HG03280 (cell line): ENCODE measurements around the gene GALNS.
A peak's percentile ranks its signal among the peaks of the same experiment; 100 is the strongest.
"Not testable (repeated sequence)": the region's sequence is repeated elsewhere in the genome, so short reads cannot be mapped to it uniquely, and the experiment has no call there.

ENCODE experiments used
- ATAC-seq: cut with Tn5 transposase; IDR thresholded peaks from one replicate; pipeline ENCODE4 v1.9.1; 2021; ENCODE audit warnings: mild to moderate bottlenecking, moderate library complexity; ENCODE audit not compliant: unreplicated experiment

The GALNS gene

DNA sequence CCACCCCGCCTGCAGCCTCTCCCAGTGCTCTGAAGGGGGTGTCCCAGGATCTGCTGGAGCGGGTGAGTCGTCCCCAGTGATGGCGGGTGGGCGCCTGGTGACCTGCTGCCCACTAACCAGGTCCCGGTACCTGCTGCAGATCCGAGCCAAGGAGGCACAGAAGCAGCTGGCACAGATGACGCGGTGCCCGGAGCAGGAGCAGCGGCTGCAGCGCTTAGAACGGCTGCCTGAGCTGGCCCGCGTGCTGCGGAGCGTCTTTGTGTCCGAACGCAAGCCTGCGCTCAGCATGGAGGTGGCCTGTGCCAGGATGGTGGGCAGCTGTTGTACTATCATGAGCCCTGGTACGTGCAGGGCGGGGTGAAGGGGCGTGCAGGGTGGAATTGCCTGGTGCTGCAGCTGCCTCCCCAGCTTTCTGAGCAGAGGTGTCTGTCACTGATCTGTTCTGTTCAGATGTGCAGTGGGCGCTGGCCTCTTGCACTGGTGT is 49.6 kb downstream of the GALNS start:
- no peak for ATAC-seq

DNA sequence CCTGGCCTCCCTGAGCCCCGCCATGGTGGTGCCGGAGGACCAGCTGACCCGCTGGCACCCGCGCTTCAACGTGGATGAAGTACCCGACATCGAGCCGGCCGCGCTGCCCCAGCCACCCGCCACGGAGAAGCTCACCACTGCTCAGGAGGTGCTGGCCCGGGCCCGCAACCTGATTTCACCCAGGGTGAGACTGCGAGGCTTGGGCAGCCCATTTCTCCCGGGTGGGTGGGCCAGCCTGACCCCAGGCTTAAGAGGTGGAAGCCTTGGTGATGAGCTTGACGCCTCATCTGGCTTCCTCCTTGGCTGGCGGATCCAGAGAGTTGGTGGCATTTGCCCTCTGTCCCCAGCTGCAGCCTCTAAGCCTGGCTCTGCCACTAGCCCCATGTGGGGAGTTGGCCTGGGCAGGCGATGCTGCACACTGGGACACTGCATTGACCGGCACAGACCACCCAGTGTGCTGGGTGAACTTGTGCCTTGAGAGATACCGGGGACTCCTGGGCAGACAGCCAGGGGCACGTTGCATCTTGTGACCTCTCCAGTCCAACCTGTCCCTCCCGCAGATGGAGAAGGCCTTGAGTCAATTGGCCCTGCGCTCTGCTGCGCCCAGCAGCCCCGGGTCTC is 50.1 kb downstream of the GALNS start:
- ATAC-seq, result no peak

DNA sequence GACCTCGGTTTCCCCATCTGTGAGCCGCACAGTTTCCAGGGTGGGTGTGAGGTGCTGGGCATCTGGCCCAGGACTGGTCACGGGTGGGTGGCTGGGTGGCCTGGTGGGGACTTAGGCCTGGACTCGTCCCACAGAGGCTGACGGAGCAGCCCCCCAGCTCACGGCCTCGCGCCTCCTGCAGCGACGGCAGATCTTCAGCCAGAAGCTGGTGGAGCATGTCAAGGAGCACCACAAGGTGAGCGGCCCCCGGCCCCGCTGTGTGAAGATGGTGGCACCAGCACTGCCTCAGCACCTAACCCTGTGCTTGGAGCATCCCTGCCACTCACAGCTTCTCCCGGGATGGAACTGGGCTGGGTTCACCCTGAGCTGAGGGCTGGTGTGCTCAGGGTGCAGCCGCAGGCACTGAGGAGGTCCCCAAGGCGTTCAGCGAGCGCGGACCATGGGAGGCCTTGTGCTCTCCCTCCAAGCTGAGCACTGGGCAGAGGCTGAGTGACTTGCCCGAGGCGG is 50.8 kb downstream of the GALNS start:
- ATAC-seq, result no peak

DNA sequence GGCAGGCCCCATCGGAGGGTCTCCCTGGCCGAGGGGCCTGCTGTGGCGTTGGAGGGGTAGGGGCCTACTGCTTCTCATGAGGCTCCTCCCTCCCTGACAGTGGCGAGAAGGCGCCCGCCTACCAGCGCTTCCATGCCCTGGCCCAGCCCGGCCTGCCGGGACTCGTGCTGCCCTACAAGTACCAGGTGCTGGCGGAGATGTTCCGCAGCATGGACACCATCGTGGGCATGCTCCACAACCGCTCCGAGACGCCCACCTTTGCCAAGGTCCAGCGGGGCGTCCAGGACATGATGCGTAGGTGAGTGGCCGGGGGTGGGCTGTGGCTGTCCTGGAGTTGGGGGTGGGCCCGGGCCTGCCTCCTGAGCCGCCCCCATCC is 51.4 kb downstream of the GALNS start:
- no peak for ATAC-seq

DNA sequence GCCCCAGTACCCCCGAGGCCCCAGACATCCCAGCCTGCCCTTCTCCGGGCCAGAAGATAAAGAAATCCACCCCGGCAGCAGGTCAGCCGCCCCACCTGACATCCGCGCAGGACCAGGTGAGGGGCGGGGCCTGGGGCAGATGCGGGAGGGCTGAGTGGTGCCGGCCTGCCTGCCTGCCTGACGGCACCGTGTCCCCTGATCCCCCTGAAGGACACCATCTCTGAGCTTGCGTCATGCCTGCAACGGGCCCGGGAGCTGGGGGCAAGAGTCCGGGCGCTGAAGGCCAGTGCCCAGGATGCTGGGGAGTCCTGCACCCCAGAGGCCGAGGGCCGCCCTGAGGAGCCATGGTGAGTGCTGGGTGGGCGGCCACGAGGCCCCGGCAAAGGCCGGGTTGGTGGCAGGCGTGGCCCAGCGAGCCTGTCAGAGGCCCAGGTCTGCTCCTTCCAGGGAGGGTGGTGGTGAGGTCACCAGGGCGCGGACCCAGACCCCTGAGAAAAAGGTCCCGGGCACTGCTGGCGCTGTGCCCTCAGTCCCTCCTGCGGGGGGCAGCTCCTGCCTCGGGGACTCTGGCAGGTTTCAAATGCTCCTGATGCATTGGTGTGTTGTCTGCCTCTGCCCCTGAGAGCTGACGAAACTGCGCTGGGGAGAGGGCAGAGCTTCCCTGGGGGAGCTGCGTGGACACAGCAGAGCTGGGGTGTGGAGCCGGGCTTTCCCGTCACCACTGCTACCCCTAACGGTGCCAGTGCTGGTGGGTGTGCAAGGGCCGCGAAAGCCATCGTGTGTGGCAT is 52.0 kb downstream of the GALNS start:
- ATAC-seq, result no peak

DNA sequence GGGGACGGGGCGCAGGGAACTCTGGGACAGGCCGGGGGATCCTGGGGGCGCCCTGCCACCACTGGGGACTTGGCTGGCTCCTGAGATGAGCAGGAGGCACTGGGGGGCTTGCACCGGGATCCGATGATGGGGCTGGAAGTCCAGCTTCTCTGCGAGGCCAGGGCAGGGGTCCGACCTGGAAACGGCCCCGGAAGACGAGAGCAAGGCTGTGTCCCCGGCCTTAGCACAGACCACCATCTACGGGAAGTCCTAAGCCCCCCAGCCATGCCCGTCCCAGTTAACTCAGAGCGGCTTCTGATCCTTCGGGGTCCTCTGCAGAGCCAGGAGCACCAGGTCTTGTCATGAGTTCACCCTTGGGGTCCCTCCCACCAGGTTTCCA is 52.6 kb downstream of the GALNS start:
- no peak for ATAC-seq

DNA sequence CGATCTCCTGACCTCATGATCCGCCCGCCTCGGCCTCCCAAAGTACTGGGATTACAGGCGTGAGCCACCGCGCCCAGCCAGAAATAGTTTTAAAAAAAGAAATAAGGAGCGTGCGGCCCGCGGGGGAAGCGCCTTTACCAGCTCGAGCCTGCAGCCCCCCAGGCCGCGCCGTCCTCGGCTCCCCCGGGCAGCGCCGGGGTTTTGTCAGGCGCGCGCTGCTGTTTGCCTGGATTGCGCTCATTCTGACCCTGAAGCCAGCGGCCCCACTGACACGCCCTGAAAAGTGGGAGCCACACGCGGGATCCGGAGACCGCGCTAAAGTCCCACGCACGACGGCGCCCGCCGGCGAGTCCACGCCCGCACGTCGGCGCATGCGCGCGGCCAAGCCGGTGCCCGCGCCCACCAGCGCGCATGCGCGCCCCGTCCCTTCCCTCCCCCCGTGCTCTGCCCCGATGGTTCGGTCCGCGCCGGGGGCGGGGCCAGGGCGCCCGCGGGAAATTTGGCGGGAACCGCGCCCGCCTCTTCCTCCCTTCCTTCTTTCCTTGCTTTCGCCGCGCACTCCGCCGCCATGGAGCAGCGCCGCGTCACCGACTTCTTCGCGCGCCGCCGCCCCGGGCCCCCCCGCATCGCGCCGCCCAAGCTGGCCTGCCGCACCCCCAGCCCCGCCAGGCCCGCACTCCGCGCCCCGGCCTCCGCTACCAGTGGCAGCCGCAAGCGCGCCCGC is 53.3 kb downstream of the GALNS start, which contains the start of gene CDT1:
Gene CDT1, plus strand, starts transcription at position 526 of the 724 bp plus-strand sequence. Its CDS starts 43 bp downstream, at position 569.
- peak; percentile 57 for ATAC-seq

DNA sequence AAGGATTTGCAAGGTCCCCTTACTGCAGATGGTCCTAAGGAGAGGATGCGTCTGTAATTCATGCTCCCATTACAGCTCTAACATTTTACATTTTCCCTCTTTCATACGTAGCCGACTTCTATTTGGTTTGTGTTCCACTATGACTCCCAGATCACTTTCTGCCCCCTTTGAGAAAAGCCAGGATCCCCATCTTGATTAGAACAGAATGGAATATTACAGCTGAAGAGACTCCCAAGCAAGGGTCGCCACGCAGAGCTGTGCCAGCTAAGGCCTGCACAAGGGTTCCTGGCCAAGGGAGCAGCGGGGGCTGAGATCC is 56.5 kb downstream of the GALNS start:
- ATAC-seq, result no peak

DNA sequence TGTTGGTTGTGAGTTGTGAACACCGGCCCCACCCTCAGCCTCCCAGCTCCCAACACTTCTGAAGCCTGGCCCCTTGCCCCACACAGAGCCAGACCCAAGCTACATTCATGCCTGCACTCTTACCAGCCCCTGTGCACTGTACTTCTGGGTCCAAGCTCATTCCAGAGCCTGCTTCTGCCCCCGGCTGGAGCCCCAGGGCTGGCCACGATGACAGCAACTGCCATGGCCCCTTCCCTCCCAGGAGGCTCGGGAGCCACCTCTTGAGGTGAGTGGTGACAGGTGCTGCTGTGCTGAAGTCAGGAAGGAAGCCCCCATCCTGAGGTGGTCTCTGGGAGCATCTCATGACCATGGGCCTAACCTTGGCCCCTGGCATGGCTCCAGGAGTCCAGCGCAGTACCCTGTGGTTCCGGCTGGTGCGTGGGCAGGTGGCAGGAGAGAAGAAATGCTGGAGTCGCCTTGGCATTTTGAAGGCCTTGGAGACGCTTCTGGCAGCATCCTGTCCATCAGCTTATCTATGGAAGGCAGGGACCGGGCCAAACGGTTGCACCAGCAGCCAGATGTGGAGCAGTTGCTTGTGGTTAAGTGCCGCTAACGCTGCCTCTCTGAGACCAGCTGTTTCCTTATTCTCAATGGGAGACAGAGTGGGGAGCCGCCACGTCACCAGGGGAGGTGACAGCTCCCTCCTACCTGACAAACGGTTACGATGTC is 57.0 kb downstream of the GALNS start:
- ATAC-seq, result no peak

DNA sequence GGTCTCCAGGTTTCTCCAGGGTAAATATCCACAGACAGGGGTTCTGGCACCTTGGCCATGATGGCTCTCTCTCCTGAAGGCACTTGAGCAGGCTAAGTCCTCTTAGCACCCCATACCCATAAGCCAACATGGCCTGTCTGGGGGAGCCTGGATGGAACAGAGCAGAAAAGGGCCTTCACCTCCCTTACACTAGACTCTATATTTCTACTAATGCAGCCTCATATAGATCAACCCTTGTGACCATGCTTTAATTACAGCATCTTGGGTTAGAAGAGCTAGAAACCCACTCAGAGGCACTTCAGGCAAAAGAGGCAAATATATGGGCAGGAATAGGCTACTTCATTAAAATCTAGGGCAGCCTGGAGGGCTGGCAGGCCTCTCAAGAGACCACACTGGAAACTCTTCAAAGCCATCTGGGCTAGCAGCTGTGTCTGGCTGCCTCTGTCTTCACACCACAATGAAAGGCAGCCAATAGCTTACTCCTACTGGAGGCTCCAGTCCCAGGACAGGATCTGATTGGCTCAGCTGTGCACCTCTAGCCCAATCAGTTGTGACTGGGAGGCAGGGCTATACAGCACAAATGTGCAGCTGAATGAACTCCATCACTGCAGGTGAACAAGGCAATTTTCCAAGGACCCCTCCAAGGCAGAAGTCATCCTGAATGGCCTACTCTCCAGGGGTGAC is 57.8 kb downstream of the GALNS start:
- no peak for ATAC-seq

DNA sequence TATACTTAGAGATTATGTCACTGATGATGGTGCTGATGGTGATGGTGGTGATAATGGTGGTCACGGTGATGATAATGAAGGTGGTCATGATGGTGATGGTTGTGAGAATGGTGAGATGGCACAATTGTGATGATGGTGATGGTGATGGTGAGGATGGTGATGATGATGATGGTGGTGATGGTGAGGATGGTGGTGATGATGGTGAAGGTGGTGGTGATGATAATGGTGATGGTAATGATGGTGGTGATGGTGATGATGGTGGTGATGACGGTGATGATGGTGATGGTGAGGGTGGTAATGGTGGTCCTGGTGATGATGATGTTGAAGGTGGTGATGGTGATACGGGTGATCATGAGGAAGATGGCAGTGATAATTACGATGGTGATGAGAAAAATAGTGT is 58.7 kb downstream of the GALNS start:
- no peak for ATAC-seq

DNA sequence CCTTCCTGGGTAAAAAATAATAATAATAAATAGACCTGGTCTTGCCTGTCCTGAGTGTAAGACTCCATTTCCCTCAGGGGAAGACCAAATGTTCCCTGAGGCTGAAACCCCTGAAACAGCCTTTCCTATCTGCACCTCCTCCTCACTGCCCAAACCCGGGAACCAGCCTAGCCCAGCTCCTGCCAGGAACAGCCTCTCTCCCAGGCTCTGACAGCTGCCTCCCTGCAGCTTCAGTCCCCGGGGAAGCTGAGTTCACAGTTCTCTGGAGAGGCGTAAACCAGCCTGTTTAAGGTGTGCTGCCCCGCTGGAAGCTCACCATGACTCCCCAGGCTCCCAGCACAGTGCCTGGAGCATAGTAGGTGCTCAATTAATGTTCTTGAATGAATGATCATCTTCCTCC is 60.5 kb downstream of the GALNS start:
- no peak for ATAC-seq

DNA sequence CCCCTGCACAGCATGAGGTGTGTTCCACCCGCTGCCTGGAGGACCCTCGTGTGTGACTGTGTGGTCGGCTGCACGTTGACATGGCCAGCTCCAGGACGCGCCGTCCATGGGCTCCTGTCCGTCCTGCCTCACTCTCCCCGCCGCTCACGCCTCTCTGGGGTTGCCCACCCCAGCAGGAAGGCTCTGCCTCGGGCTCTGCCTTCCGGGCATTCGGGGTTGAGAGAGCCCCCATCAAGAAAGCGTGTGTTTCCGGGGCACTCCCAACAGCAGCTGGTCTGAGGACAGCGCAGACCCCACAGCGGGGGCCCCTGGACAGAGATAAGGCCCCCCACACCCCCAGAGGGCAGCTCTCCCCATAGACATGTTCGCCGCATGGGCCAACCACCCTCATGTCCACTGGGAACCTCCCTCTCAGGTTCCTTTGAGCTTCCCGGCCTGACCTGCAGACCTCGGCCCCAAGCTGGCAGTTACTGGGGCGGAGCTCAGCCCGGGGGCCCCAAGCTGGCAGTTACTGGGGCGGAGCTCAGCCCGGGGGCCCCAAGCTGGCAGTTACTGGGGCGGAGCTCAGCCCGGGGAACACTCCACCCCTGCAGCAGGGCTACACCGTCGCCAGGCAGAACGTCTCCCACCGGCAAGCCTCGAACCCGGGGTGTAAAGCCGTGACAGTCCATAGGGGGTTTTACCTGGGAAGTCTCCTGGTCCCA is 63.3 kb downstream of the GALNS start:
- no peak for ATAC-seq

DNA sequence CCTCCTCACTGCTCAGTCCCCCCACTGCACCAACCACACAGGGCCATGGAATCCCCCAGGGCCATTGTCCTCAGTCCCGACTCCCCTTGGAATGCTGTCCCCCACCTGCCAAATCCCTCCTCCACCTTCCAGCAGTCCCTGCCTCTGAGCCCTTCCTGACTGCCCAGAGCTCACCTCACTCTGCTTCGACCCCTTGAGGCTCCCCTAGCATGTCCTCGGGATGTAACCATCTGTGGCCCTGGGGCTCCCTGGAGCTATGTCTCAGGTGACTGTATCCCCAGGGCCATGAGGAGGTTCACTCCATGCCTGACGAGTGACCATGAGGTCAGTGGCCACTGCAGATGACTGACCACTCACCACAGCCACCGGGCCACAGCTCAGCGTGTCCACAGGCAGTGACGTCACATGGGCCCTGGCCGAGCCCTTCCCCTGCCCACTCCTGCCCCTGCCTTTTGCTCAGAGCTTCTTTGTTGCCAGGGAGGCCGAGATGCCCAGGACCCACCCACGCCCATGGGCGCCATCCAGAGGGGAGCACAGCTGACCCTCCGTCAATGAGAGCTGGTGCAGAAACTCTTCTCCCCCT is 64.0 kb downstream of the GALNS start:
- no peak for ATAC-seq

DNA sequence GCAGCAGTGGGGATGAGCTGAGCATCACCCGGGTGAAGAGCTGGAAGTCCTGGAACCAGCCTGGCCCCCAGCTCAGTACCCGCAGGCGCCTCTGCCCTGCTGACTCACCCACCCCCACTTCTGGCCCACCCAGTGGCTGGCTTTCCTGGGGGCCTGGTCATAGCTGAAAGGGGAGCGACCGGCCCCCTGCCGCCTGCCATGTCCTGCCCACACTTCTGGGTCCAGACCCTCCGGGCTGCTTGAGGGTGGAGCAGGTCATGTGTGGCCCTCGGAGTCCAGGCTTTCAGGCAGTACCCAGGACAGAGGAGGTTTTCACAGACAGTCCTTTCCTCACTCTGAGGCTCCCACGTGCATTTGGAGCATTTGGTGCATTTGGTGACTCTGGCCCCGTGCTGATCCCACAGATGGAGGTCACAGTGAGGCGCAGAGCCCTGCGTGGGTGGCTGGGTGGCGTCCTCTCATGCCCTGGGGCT is 64.6 kb downstream of the GALNS start:
- no peak for ATAC-seq

DNA sequence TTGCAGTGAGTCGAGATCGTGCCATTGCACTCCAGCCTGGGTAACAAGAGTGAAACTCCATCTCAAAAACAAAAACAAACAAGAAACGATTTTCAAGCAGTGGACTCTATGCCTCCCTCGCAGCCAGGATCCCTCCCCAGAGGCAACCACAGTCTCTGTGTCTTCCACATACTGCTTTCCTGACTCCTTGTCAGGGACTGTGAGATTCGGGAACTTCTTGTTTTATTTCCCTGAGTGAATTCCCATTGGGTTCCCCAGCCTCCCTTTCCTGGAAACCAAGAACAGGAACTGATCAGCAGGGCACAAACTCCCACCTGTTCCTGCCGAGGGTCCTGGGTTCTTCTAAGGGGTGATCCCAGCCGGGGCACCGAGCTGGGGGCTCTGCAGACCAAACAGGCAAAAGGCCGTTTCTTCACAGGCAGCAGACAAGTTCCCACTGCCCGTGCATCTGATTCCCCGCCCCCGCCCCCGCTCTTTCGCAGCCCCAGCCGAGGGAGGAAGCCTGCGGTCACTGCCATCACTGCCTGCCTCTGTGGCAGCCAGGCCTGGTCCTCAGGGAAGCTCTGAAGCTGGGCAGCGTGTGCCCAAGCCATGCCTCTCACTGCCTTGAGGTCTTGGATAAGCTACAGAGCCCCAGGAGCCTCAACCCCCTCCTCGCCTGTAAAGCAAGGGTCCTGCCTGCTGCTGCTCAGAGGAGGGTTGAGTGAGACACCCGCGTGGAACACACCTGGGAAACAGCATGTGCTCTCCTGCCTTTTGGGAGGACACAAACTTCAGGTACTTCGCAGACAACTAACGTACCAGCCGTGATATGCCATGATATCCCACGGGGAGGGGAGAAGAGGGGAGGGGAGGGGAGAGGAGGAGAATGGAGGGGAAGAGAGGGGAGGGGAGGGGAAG is 66.2 kb downstream of the GALNS start:
- ATAC-seq, result no peak

DNA sequence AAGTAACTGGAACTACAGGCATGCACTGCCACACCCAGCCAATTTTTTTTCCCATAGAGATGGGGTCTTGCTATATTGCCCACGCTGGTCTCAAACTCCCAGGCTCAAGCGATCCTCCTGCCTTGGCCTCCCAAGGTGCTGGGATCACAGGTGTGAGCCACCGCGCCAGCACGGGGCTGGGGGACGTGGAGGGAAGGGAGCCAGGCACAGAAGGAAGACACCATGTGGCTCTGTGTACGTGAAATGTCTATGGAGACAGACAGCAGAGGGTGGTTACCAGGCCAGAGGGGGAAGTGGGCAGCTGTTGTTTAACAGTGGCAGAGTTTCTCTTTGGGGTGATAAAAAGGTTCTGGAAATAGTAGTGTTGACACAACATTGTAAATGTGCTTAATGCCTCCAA is 67.2 kb downstream of the GALNS start:
- no peak for ATAC-seq

DNA sequence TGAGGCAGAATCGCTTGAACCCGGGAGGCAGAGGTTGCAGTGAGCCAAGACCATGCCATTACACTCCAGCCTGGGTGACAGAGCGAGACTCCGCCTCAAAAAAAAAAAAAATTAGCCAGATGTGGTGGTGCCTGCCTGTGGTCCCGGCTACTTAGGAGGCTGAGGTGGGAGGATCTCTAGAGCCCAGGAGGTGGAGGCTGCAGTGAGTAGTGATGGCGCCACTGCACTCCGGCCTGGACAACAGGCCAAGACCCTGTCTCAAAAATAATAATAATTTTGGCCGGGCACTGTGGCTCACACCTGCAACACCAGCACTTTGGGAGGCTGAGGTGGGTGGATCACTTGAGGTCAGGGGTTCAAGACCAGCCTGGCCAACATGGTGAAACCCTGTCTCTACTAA is 68.0 kb downstream of the GALNS start:
- ATAC-seq, result not testable (repeated sequence)
